Stimulated activated CD8-positive, alpha-beta memory T cell treated with anti-CD3 and anti-CD28 coated beads, Interleukin-15, amount 100 ng/mL, for 48 hours (primary cell): Measurements from ENCODE around the gene LNX1.
"Not testable (repeated sequence)": the region's sequence is repeated elsewhere in the genome, so short reads cannot be mapped to it uniquely, and the experiment has no call there.

Experiments
- DNase-seq, 2 donors: peaks; one replicate each; pipeline ENCODE4 v3.0.0-alpha.2; 2020; ENCODE audit warnings: low read depth in 2 of 2

LNX1 gene

GRCh38 chr4:53497487-53498244 is 93.6 kb downstream of the LNX1 start:
- DNase-seq = no peak

- no peak for DNase-seq
These were observed 96.4 kb downstream of the LNX1 start for GRCh38 chr4:53494851-53495250.

- DNase-seq = no peak
These were observed 100.2 kb downstream of the LNX1 start for GRCh38 chr4:53490965-53491622.

- no peak for DNase-seq
These were observed 100.9 kb downstream of the LNX1 start for GRCh38 chr4:53490161-53490956.

- DNase-seq = no peak
These were observed 101.9 kb downstream of the LNX1 start for GRCh38 chr4:53489279-53489889.

- DNase-seq = no peak
These were observed 103.5 kb downstream of the LNX1 start for GRCh38 chr4:53487766-53488165.

- DNase-seq = no peak
These were observed 105.6 kb downstream of the LNX1 start for GRCh38 chr4:53485658-53486040.

GRCh38 chr4:53484911-53485657 is 106.2 kb downstream of the LNX1 start:
- DNase-seq = no peak

- no peak for DNase-seq
These were observed 108.0 kb downstream of the LNX1 start for GRCh38 chr4:53483250-53483649.

- no peak for DNase-seq
These were observed 109.7 kb downstream of the LNX1 start for GRCh38 chr4:53481586-53481985.

GRCh38 chr4:53480909-53481308 is 110.4 kb downstream of the LNX1 start:
- no peak for DNase-seq

- DNase-seq = no peak
These were observed 111.4 kb downstream of the LNX1 start for GRCh38 chr4:53479736-53480525.

- no peak for DNase-seq
These were observed 112.4 kb downstream of the LNX1 start for GRCh38 chr4:53478671-53479456.

- DNase-seq = no peak
These were observed 113.7 kb downstream of the LNX1 start for GRCh38 chr4:53477636-53478035.

- DNase-seq = no peak
These were observed 114.2 kb downstream of the LNX1 start for GRCh38 chr4:53477038-53477565.

GRCh38 chr4:53476232-53477037 is 114.9 kb downstream of the LNX1 start:
- no peak for DNase-seq

GRCh38 chr4:53466576-53466975 is 124.7 kb downstream of the LNX1 start:
- DNase-seq = not testable (repeated sequence)

GRCh38 chr4:53465891-53466290 is 125.4 kb downstream of the LNX1 start:
- no peak for DNase-seq

GRCh38 chr4:53465281-53465680 is 126.0 kb downstream of the LNX1 start:
- no peak for DNase-seq
